Measurements from ENCODE around the gene PLVAP.

PLVAP gene

GRCh38 chr19:17394891-17395415, 17.8 kb upstream of the PLVAP start:
- Mint-ChIP-seq H3K9me3 (no peaks in the 10 kb centered on the region), H3K27me3 (ENCODE audit: low read depth) (no peaks in the 10 kb centered on the region), H3K4me3 (peak overlapping the region in 1 of 3 experiments; percentile 32), H3K4me1 (no peaks in the 10 kb centered on the region), H3K27ac (peak overlapping the region in 2 of 3 experiments; percentile 56 to 59), H3K36me3 (ENCODE audit: low read depth) (no peaks in the 10 kb centered on the region)
- TF ChIP-seq, protein P1, sequence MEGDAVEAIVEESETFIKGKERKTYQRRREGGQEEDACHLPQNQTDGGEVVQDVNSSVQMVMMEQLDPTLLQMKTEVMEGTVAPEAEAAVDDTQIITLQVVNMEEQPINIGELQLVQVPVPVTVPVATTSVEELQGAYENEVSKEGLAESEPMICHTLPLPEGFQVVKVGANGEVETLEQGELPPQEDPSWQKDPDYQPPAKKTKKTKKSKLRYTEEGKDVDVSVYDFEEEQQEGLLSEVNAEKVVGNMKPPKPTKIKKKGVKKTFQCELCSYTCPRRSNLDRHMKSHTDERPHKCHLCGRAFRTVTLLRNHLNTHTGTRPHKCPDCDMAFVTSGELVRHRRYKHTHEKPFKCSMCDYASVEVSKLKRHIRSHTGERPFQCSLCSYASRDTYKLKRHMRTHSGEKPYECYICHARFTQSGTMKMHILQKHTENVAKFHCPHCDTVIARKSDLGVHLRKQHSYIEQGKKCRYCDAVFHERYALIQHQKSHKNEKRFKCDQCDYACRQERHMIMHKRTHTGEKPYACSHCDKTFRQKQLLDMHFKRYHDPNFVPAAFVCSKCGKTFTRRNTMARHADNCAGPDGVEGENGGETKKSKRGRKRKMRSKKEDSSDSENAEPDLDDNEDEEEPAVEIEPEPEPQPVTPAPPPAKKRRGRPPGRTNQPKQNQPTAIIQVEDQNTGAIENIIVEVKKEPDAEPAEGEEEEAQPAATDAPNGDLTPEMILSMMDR (IDR thresholded peaks at IDR 0.05; ENCODE audit: unreplicated experiment in 3 of 3): peak; percentile 37 to 60 (median 48)

DNA sequence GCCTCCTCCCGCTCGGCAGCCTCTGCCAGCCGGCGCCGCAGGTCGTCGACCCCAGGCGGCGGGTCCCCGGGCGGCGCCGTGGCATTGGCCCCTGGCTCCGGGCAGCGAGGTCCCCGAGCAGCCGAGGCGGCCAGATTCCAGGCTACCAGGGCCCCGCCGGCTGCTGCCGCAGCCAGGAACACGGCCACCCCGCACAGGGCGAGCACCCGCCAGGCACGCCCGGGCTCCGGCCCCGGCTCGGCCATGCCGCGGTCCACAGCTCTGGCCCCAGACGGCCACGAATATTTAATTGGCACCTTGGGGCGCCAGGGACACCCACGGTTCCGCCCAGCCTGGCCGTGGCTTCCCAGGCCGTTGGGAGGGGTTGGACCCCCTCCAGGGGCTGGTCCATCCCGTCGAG, 16.8 kb upstream of the PLVAP start, which contains the start of gene CCDC194:
TSS of gene CCDC194 (minus strand) at position 283 of the 400 bp plus-strand sequence. CDS start at position 245, 38 bp downstream.
- H3K27ac Mint-ChIP-seq: peak within 1 kb of the TSS in 2 of 3 experiments; percentile 56 to 59

DNA sequence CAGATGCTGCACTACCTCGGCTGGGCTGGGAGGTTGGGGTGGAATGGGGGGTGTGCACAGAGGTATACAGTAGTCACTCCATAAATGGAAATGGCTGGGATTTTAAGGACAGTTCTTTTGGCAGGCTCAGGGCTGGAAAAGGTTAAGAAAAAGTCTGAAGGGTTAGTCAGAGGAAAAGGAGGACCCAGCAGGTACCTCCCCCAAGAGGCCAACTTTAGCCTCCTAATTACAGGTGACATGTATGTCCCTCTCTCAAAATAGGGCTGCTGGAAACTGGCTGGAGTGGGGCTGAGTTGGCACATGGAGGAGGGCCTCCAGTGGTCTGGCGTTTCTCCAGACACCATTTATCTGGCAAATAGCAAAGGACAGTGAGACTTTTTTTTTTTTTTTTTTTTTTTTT, 15.9 kb upstream of the PLVAP start:
- Mint-ChIP-seq H3K4me1 (no peaks in the 10 kb centered on the region), H3K27ac (peak overlapping the region in 1 of 3 experiments; percentile 53), H3K9me3 (peaks cover 6% of the 10 kb centered on the region), H3K36me3 (ENCODE audit: low read depth) (no peaks in the 10 kb centered on the region), H3K4me3 (peak overlapping the region in 1 of 3 experiments; percentile 23), H3K27me3 (ENCODE audit: low read depth) (no peaks in the 10 kb centered on the region)
- TF ChIP-seq, protein P1 (IDR thresholded peaks at IDR 0.05; ENCODE audit: unreplicated experiment in 3 of 3): no peak

More for the DNA sequence above, 16.8 kb upstream of the PLVAP start, which contains the start of gene CCDC194:
- Mint-ChIP-seq H3K4me3 (peak within 1 kb of the TSS in 2 of 3 experiments; percentile 23 to 32), H3K27me3 (ENCODE audit: low read depth) (no peaks in the 10 kb centered on the region), H3K9me3 (peaks cover 5% of the 10 kb centered on the region), H3K4me1 (no peaks in the 10 kb centered on the region), H3K36me3 (ENCODE audit: low read depth) (no peaks in the 10 kb centered on the region)
- TF ChIP-seq, protein P1 (IDR thresholded peaks at IDR 0.05; ENCODE audit: unreplicated experiment in 3 of 3): no peak

- Mint-ChIP-seq H3K9me3 (peaks cover 6% of the 10 kb centered on the region), H3K36me3 (ENCODE audit: low read depth) (no peaks in the 10 kb centered on the region), H3K4me3 (peak overlapping the region; percentile 69 to 83 (median 81))
Measured at GRCh38 chr19:17391371-17392151, 14.4 kb upstream of the PLVAP start.

DNA sequence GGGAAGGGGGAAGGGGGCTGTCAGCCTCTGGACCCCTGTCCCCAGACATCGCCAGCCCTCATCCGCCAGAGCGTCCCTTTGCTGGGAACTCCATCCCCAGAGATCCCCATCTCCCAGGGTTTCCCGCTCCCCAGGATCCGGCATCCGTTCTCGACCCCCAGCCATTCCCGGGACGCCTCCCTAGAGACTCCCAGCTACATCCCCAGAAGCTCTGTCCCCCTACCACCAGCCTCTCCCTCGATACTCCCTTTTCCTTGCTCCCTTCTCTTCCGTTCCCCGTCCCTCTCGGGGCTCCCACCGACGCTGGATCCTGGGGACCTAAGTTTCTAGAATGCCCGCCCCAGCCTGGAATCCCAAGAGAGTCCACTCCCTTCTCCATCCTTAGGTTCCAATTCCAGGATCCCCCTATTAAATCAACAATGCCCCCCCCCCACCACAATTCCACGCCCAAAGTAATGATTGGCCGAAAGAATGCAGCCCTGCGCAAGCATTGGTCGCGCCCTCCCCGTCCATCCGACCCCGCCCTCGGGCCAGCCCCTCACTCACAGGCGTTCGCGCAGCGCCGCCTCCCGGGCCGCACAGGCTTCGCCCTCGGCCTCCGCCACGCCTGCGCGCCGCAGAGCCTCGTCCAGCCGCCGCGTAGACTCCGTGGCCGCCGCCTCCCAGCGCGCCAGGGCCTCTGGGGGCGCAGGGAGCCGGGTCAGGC, 13.7 kb upstream of the PLVAP start:
- TF ChIP-seq, protein P1 (IDR thresholded peaks at IDR 0.05; ENCODE audit: unreplicated experiment in 3 of 3): peak; percentile 68 to 84 (median 78)
- peak overlapping the region; percentile 88 to 94 (median 93) for H3K4me3 Mint-ChIP-seq
- H3K4me1 Mint-ChIP-seq: no peaks in the 10 kb centered on the region
- H3K27me3 Mint-ChIP-seq (ENCODE audit: low read depth): no peaks in the 10 kb centered on the region
- peak overlapping the region in 2 of 3 experiments; percentile 45 to 63 for H3K27ac Mint-ChIP-seq
- H3K9me3 Mint-ChIP-seq: peaks cover 6% of the 10 kb centered on the region
- H3K36me3 Mint-ChIP-seq (ENCODE audit: low read depth): no peaks in the 10 kb centered on the region

More at GRCh38 chr19:17391371-17392151, 14.4 kb upstream of the PLVAP start:
- TF ChIP-seq, protein P1 (IDR thresholded peaks at IDR 0.05; ENCODE audit: unreplicated experiment in 3 of 3): no peak
- Mint-ChIP-seq H3K4me1 (no peaks in the 10 kb centered on the region), H3K27me3 (ENCODE audit: low read depth) (no peaks in the 10 kb centered on the region), H3K27ac (peak overlapping the region in 2 of 3 experiments; percentile 27 to 57)

All from nephron (organoid).